Activated naive CD4-positive, alpha-beta T cell treated with anti-CD3 and anti-CD28 coated beads, Interleukin-2, amount 50 U/mL, for 16 hours (primary cell): ENCODE measurements around the gene SLC45A1.

Experiments used
- DNase-seq: peaks from one replicate; pipeline ENCODE4 v3.0.0-alpha.2; 2020

Gene SLC45A1

GRCh38 chr1:8312235-8313218 lies 5.4 kb upstream of the SLC45A1 start:
- DNase-seq: no peak

- DNase-seq: no peak
Observed at GRCh38 chr1:8313231-8313630, 4.7 kb upstream of the SLC45A1 start.

GRCh38 chr1:8314346-8315280 lies 3.3 kb upstream of the SLC45A1 start:
- DNase-seq: peak; percentile 37

GRCh38 chr1:8315573-8316475 lies 2.1 kb upstream of the SLC45A1 start:
- DNase-seq: no peak

GRCh38 chr1:8318436-8318835 lies 522 bp downstream of the SLC45A1 start:
- no peak for DNase-seq

GRCh38 chr1:8321612-8322011 lies 3.7 kb downstream of the SLC45A1 start:
- DNase-seq: no peak

- DNase-seq: no peak
Observed at GRCh38 chr1:8323706-8324105, 5.8 kb downstream of the SLC45A1 start.

- DNase-seq: no peak
Observed at GRCh38 chr1:8324176-8324810, 6.4 kb downstream of the SLC45A1 start.

- no peak for DNase-seq
Observed at GRCh38 chr1:8325771-8326170, 7.9 kb downstream of the SLC45A1 start.

GRCh38 chr1:8326265-8326664 lies 8.4 kb downstream of the SLC45A1 start:
- no peak for DNase-seq

- no peak for DNase-seq
Observed at GRCh38 chr1:8328271-8328670, 10.4 kb downstream of the SLC45A1 start.

GRCh38 chr1:8329439-8329838 lies 11.5 kb downstream of the SLC45A1 start:
- DNase-seq: no peak

GRCh38 chr1:8329858-8330257 lies 11.9 kb downstream of the SLC45A1 start:
- no peak for DNase-seq

GRCh38 chr1:8330271-8331125 lies 12.6 kb downstream of the SLC45A1 start:
- DNase-seq: no peak

- DNase-seq: no peak
Observed at GRCh38 chr1:8332806-8333205, 14.9 kb downstream of the SLC45A1 start.

GRCh38 chr1:8333246-8333987 lies 15.5 kb downstream of the SLC45A1 start:
- no peak for DNase-seq

- DNase-seq: no peak
Observed at GRCh38 chr1:8334106-8334851, 16.4 kb downstream of the SLC45A1 start.

- no peak for DNase-seq
Observed at GRCh38 chr1:8335246-8335645, 17.3 kb downstream of the SLC45A1 start.

GRCh38 chr1:8337776-8338525 lies 20.0 kb downstream of the SLC45A1 start:
- DNase-seq: no peak
